ENCODE measurements around the gene DDC.

DDC gene

GRCh38 chr7:50504646-50505546 lies 60.3 kb downstream of the DDC start:
- H4K20me1 ChIP-seq: no peaks in the 10 kb centered on the region
- H3K4me3 ChIP-seq: no peak overlapping the region
- no peaks in the 10 kb centered on the region for H3K36me3 ChIP-seq
- H3K4me2 ChIP-seq: peak overlapping the region; percentile 75
- TF ChIP-seq Cebpa-rat (IDR thresholded peaks at IDR 0.05): no peak
- H3K27ac ChIP-seq: no peak overlapping the region
- H3K9me3 ChIP-seq: no peaks in the 10 kb centered on the region
- H3K27me3 ChIP-seq: no peaks in the 10 kb centered on the region
- no peak overlapping the region for H3K9ac ChIP-seq
- H3K4me1 ChIP-seq: peaks cover 35% of the 10 kb centered on the region

GRCh38 chr7:50502947-50503346 lies 62.3 kb downstream of the DDC start:
- Histone ChIP-seq H3K9ac (no peak overlapping the region), H4K20me1 (no peaks in the 10 kb centered on the region), H3K36me3 (no peaks in the 10 kb centered on the region), H3K27me3 (no peaks in the 10 kb centered on the region), H3K4me2 (peak overlapping the region; percentile 52), H3K27ac (no peak overlapping the region), H3K9me3 (no peaks in the 10 kb centered on the region), H3K4me1 (peaks cover 32% of the 10 kb centered on the region), H3K4me3 (no peak overlapping the region)
- TF ChIP-seq Cebpa-rat (IDR thresholded peaks at IDR 0.05): no peak

GRCh38 chr7:50502001-50502684 lies 63.1 kb downstream of the DDC start:
- Histone ChIP-seq H4K20me1 (no peaks in the 10 kb centered on the region), H3K4me3 (no peak overlapping the region), H3K4me1 (peaks cover 30% of the 10 kb centered on the region), H3K9me3 (no peaks in the 10 kb centered on the region), H3K9ac (no peak overlapping the region), H3K27me3 (no peaks in the 10 kb centered on the region), H3K36me3 (no peaks in the 10 kb centered on the region), H3K27ac (no peak overlapping the region), H3K4me2 (peak overlapping the region; percentile 52)
- no peak for TF ChIP-seq Cebpa-rat (IDR thresholded peaks at IDR 0.05)

GRCh38 chr7:50499092-50499491 lies 66.1 kb downstream of the DDC start:
- no peaks in the 10 kb centered on the region for H4K20me1 ChIP-seq
- H3K27ac ChIP-seq: no peak overlapping the region
- H3K4me1 ChIP-seq: peaks cover 18% of the 10 kb centered on the region
- no peak overlapping the region for H3K9ac ChIP-seq
- TF ChIP-seq Cebpa-rat (IDR thresholded peaks at IDR 0.05): no peak
- no peaks in the 10 kb centered on the region for H3K9me3 ChIP-seq
- no peaks in the 10 kb centered on the region for H3K36me3 ChIP-seq
- no peaks in the 10 kb centered on the region for H3K27me3 ChIP-seq
- no peak overlapping the region for H3K4me2 ChIP-seq
- no peak overlapping the region for H3K4me3 ChIP-seq

- 0 out of 2 replicates have a peak, but pooled peaks cover 1% of the 10 kb centered on the region for H3K9me3 ChIP-seq
- no peak overlapping the region for H3K4me2 ChIP-seq
- no peak overlapping the region for H3K27ac ChIP-seq
- H3K4me1 ChIP-seq: peaks cover 16% of the 10 kb centered on the region
- H3K9ac ChIP-seq: no peak overlapping the region
- no peaks in the 10 kb centered on the region for H4K20me1 ChIP-seq
- H3K27me3 ChIP-seq: no peaks in the 10 kb centered on the region
- no peak overlapping the region for H3K4me3 ChIP-seq
- no peak for TF ChIP-seq Cebpa-rat (IDR thresholded peaks at IDR 0.05)
- H3K36me3 ChIP-seq: no peaks in the 10 kb centered on the region
Measured at GRCh38 chr7:50497968-50498367, 67.2 kb downstream of the DDC start.

- Histone ChIP-seq H3K4me1 (peaks cover 7% of the 10 kb centered on the region), H3K9me3 (0 out of 2 replicates have a peak, but pooled peaks cover 8% of the 10 kb centered on the region), H3K27me3 (no peaks in the 10 kb centered on the region), H3K9ac (no peak overlapping the region), H3K4me2 (no peak overlapping the region), H3K27ac (no peak overlapping the region), H3K4me3 (no peak overlapping the region), H4K20me1 (no peaks in the 10 kb centered on the region), H3K36me3 (no peaks in the 10 kb centered on the region)
- TF ChIP-seq Cebpa-rat (IDR thresholded peaks at IDR 0.05): no peak
Measured at GRCh38 chr7:50497068-50497642, 68.0 kb downstream of the DDC start.

- no peak for TF ChIP-seq Cebpa-rat (IDR thresholded peaks at IDR 0.05)
- no peaks in the 10 kb centered on the region for H4K20me1 ChIP-seq
- no peak overlapping the region for H3K4me3 ChIP-seq
- no peaks in the 10 kb centered on the region for H3K27me3 ChIP-seq
- no peak overlapping the region for H3K9ac ChIP-seq
- 0 out of 2 replicates have a peak, but pooled peaks cover 8% of the 10 kb centered on the region for H3K9me3 ChIP-seq
- no peaks in the 10 kb centered on the region for H3K36me3 ChIP-seq
- no peak overlapping the region for H3K4me2 ChIP-seq
- peaks cover 5% of the 10 kb centered on the region for H3K4me1 ChIP-seq
- no peak overlapping the region for H3K27ac ChIP-seq
Measured at GRCh38 chr7:50496569-50496968, 68.6 kb downstream of the DDC start.

- no peak for TF ChIP-seq Cebpa-rat (IDR thresholded peaks at IDR 0.05)
Measured at GRCh38 chr7:50495746-50496145, 69.5 kb downstream of the DDC start.

GRCh38 chr7:50492770-50493519 lies 72.3 kb downstream of the DDC start:
- no peak overlapping the region for H3K4me2 ChIP-seq
- H3K27me3 ChIP-seq: no peaks in the 10 kb centered on the region
- H3K36me3 ChIP-seq: no peaks in the 10 kb centered on the region
- peaks cover 10% of the 10 kb centered on the region; the same call in 1 of the 2 replicates for H3K4me1 ChIP-seq
- no peaks in the 10 kb centered on the region for H4K20me1 ChIP-seq
- H3K4me3 ChIP-seq: no peak overlapping the region
- no peak overlapping the region for H3K27ac ChIP-seq
- TF ChIP-seq Cebpa-rat (IDR thresholded peaks at IDR 0.05): no peak
- no peak overlapping the region for H3K9ac ChIP-seq
- peaks cover 28% of the 10 kb centered on the region for H3K9me3 ChIP-seq

More at GRCh38 chr7:50495746-50496145, 69.5 kb downstream of the DDC start:
- Histone ChIP-seq H3K27me3 (no peaks in the 10 kb centered on the region), H3K9me3 (0 out of 2 replicates have a peak, but pooled peaks cover 8% of the 10 kb centered on the region), H3K4me1 (peaks cover 10% of the 10 kb centered on the region; the same call in 1 of the 2 replicates), H4K20me1 (no peaks in the 10 kb centered on the region), H3K4me2 (no peak overlapping the region), H3K4me3 (no peak overlapping the region), H3K27ac (no peak overlapping the region), H3K36me3 (no peaks in the 10 kb centered on the region), H3K9ac (no peak overlapping the region)
